GM21717 (cell line): ENCODE measurements around the gene ITPR1.
"Not testable (repeated sequence)": the region's sequence is repeated elsewhere in the genome, so short reads cannot be mapped to it uniquely, and the experiment has no call there.

ENCODE experiments used
- ATAC-seq: cut with Tn5 transposase; IDR thresholded peaks from one replicate; pipeline ENCODE4 v1.9.1; 2021; ENCODE audit warnings: mild to moderate bottlenecking, moderate library complexity; ENCODE audit not compliant: unreplicated experiment

The ITPR1 gene

GRCh38 chr3:4588466-4588865, 95.3 kb downstream of the ITPR1 start:
- ATAC-seq, result no peak

GRCh38 chr3:4589475-4590097, 96.4 kb downstream of the ITPR1 start:
- ATAC-seq, result no peak

DNA sequence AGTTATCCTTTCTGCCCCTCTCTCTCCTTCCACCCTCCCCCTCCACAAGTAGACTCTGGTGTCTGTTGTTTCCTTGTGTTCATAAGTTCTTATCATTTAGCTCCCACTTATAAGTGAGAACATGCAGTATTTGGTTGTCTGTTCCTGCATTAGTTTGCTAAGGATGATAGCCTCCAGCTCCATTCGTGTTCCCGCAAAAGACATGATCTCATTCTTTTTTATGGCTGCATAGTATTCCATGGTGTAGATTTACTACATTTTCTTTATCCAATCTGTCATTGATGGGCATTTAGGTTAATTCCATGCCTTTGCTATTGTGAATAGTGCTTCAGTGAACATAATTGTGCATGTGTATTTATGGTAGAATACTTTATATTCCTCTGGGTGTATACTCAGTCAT, 97.7 kb downstream of the ITPR1 start:
- ATAC-seq, result not testable (repeated sequence)

GRCh38 chr3:4591669-4592068, 98.5 kb downstream of the ITPR1 start:
- no peak for ATAC-seq

GRCh38 chr3:4593014-4593413, 99.9 kb downstream of the ITPR1 start:
- ATAC-seq, result no peak

DNA sequence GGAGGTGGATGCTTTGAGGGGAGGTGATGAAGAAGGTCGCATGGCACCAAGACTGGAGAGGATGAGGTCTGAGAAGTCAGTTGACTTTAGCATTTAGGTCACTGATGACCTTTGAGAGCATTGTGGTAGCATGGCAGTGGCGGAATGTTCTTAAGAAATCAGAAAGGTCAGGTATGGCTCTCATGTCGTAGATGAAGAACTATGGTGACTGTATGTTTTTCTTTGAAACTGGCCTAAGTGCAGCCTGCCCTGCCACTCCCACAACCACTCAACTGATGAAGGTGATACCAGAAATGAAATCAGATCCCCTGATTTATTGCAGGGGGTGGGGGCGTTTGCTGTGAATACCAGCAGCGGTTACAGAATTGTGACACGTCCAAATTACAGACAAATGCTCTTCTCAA, 102.6 kb downstream of the ITPR1 start:
- no peak for ATAC-seq

GRCh38 chr3:4596612-4597011, 103.5 kb downstream of the ITPR1 start:
- no peak for ATAC-seq

GRCh38 chr3:4597208-4597985, 104.2 kb downstream of the ITPR1 start:
- ATAC-seq, result no peak

DNA sequence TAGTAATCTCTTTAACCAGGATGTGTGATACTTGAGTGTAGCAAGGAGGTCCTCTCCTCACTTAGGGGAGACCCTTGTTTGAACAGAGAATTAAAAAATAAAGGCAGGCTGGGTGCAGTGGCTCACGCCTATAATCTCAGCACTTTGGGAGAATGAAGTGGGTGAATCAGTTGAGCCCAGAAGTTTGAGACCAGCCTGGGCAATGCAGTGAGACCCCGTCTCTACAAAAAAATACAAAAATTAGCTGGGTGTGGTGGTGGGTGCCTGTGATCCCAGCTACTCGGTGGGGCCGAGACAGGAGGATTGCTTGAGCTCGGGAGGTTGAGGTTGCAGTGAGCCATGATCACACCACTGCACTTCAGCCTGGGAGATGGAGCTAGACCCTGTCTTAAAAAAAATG, 105.1 kb downstream of the ITPR1 start:
- ATAC-seq, result not testable (repeated sequence)

- ATAC-seq, result no peak
Observed at GRCh38 chr3:4599612-4600011, 106.5 kb downstream of the ITPR1 start.

DNA sequence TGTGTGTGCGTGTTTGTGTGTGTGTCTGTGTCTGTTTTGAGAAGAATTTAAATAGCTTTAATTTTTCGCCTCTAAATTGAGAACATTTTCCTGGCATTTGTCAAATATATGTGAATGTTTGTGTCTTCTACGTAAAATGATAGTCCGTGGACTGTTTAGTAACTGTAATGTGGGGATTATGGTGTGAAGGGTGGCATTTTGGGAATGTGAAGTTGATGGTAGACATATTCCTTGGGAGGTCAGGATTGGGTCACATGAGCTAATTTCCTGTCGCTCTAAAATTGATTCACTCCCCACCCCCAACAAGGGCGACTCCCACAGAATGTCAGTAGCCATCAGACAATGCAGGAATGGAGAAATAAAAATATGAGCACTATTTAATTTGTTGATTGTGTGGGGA, 107.3 kb downstream of the ITPR1 start:
- ATAC-seq, result no peak

DNA sequence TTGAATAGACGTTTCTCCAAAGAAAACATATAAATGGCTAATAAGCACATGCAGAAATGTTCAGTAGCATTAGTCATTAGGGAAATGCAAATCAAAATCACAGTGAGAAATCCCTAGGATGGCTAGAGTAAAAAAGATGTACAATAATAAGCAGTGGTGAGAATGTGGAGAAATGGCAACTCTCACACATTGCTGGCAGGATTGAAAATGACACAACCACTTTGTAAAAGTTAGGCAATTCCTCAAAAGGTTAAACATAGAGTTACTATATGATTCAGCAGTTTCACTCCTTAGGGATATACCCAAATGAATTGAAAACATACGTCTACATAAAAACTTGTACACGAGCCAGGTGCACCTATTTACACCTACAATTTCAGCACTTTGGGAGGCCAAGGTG, 108.7 kb downstream of the ITPR1 start:
- no peak for ATAC-seq

- no peak for ATAC-seq
Observed at GRCh38 chr3:4604693-4605092, 111.5 kb downstream of the ITPR1 start.

- ATAC-seq, result no peak
Observed at GRCh38 chr3:4606911-4607310, 113.8 kb downstream of the ITPR1 start.

DNA sequence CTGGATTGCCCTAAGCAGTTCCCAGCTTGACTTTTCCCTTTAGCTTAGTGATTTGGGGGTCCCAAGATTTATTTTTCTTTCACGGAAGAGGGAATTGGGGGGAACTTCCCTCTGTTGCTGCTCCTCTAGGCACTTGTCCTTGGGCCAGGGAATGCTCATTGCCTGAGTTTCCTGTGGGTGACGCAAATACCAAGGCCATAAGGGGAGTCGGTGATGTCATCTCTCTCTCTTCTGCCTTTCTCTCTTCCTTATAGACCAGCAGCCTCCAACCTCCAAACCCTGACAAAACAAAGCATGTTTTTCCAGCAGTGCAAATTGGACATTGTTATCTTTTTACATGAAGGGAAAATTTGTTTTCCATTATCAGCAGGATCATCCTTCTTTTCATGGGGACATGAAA, 120.2 kb downstream of the ITPR1 start:
- ATAC-seq, result no peak

DNA sequence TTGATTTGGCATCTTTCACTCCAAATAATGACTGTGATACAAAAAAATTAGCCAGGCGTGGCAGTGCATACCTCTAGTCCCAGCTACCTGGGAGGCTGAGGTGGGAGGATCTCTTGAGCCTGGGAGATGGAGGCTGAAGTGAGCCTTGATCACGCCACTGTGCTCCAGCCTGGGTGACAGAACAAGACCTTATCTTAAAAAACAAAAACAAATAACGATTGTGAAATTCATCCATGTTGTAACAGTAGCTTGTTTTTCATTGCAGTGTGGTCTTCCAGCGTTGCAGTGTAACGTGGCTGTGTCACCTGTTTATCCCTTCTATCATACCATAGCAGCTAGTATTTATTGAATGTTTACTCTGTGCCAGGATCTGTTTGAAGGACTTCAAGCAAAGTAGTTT, 120.9 kb downstream of the ITPR1 start:
- ATAC-seq, result no peak

- ATAC-seq, result no peak
Observed at GRCh38 chr3:4614927-4615326, 121.8 kb downstream of the ITPR1 start.

DNA sequence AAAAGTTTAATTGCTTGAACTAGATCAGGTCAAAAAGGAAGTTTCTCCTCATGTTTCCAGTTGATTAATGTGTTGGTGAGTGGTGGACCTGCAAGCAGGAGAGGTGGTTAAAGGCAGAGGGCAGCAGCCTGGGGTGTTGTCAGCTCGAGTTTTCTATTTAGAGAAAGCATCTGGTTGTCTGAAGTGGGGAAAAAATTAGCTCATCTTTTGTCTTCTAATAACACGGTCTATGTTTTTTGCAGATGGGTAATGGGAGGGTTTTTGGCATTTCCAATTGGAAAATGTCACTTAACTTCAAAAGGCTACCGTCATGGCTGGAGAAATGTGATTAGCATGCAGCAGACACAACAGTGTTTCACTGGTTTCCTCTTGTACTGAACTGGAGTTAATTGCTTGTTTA, 122.6 kb downstream of the ITPR1 start:
- ATAC-seq, result no peak

- no peak for ATAC-seq
Observed at GRCh38 chr3:4623421-4623999, 130.4 kb downstream of the ITPR1 start.

DNA sequence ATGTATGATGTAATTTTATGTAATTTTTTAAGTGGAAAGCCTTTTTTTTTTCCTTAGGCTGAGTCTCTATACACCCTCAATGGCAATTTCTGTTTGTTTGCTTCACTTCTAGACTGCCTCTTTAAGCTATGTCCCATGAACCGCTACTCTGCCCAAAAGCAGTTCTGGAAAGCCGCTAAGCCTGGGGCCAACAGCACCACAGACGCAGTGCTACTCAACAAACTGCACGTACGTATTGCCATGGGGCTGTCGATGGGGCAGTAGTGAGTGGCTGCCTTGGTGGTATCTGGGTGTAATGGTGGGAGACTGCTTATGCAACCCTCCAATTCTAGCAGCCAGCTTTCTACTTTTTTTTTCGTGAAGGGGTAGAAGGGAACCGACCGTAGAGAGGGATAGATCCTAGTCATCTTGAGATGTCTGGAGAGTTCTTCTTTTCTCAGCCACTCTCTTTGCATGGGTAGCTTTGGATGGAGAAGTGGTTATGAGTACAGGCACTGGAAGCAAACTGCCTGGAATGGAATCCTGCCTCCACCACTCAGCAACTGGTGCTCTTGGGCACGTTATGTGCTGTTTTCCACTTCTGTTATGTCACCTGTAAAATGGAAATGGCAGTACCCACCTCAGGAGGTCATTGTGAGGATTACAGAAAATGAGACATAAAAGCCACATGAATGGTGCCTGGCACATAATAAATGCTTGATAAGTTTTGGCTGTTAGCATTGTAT, 134.7 kb downstream of the ITPR1 start:
- ATAC-seq, result no peak

DNA sequence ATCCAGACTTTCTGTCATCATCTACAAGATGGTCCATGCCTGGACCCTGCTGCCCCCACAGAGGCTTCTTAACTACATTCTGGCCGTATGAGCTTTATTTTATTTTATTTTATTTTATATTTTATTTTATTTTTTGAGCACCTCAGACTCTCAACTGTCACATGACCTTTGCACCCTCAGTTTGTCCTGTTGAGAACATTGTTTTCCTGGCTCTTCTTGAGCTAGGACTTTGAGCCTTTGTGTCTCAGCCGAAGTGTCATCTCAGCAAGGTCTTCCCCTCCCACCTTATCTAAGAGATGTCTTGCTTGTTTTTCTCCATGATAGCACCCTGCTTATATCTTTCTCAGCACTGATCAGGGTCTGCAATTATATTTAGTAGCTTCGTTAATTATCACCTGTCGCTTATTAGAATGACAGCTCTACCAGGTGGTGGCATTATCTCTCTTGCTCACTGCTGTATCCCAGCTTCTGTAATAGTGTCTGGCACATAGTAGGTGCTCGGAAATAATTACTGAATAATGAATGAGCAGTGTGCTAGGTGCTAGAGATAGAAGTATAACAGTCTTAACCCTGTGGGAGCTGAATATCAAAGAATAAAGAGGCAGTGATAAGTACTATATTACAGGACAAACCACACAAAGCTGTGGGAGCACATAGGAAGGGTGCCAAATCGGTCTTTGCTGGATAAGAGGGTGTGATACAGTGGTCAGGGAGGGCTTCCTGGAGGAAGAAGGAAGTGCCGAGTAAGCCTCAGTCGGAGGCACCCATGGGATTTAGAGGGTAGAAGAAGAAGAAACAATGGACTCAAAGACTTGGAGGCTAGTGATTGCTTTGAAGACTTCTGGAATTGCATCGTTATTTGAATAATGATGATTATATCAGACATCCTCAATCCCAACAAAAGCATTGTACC, 136.2 kb downstream of the ITPR1 start:
- no peak for ATAC-seq
